ENCODE measurements around the gene TMEM141.

GRCh38 chr9:136832581-136832980 lies 41.4 kb downstream of the TMEM141 start:
- TF ChIP-seq FOXM1 (IDR thresholded peaks at IDR 0.05; ENCODE audit: borderline replicate concordance) (no peak), FOXA1 (IDR thresholded peaks at IDR 0.05) (no peak), HDGF (IDR thresholded peaks at IDR 0.05; ENCODE audit: borderline replicate concordance) (no peak), FOXK2 (IDR thresholded peaks at IDR 0.05) (no peak), ELF4 (IDR thresholded peaks at IDR 0.05) (no peak), CTBP1 (IDR thresholded peaks at IDR 0.05; ENCODE audit: borderline replicate concordance) (no peak), BHLHE40 (IDR thresholded peaks at IDR 0.05; ENCODE audit: borderline replicate concordance) (no peak)
